LNCaP clone FGC (cell line): ENCODE results near the gene SLC34A1.
A peak's percentile ranks its signal among the peaks of the same experiment; 100 is the strongest.

ENCODE experiments used
- DNase-seq: peaks from one replicate; pipeline ENCODE4 v3.0.0-alpha.2; 2011; ENCODE audit warnings: low read depth
- H3K4me3 ChIP-seq: 2 replicates; pipeline ENCODE4 v1.5.1; 2011; ENCODE audit warnings: mild to moderate bottlenecking, low read depth, low read length, control low read depth
- TF ChIP-seq, protein P1 (sequence below): IDR thresholded peaks from 2 replicates; pipeline ENCODE4 v1.5.1; 2012; ENCODE audit warnings: mild to moderate bottlenecking; ENCODE audit not compliant: control insufficient read depth, insufficient read depth; ENCODE audit errors: extremely low read depth

The SLC34A1 gene

DNA sequence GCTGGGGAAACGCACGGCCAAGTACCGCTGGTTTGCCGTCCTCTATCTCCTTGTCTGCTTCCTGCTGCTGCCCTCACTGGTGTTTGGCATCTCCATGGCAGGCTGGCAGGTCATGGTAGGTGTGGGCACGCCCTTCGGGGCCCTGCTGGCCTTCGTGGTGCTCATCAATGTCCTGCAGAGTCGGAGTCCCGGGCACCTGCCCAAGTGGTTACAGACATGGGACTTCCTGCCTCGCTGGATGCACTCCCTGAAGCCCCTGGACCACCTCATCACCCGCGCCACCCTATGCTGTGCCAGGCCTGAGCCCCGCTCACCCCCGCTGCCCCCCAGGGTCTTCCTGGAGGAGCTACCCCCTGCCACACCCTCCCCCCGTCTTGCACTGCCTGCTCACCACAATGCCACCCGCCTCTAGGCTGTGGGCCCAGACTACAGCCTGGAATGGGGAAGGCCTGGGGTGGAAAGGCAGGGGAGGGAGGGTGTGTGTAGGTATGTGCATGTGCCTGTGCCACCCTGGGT lies 13.7 kb downstream of the SLC34A1 start:
- no peak overlapping the region for H3K4me3 ChIP-seq
- DNase-seq, result no peak
- TF ChIP-seq, protein P1, sequence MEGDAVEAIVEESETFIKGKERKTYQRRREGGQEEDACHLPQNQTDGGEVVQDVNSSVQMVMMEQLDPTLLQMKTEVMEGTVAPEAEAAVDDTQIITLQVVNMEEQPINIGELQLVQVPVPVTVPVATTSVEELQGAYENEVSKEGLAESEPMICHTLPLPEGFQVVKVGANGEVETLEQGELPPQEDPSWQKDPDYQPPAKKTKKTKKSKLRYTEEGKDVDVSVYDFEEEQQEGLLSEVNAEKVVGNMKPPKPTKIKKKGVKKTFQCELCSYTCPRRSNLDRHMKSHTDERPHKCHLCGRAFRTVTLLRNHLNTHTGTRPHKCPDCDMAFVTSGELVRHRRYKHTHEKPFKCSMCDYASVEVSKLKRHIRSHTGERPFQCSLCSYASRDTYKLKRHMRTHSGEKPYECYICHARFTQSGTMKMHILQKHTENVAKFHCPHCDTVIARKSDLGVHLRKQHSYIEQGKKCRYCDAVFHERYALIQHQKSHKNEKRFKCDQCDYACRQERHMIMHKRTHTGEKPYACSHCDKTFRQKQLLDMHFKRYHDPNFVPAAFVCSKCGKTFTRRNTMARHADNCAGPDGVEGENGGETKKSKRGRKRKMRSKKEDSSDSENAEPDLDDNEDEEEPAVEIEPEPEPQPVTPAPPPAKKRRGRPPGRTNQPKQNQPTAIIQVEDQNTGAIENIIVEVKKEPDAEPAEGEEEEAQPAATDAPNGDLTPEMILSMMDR, result no peak

DNA sequence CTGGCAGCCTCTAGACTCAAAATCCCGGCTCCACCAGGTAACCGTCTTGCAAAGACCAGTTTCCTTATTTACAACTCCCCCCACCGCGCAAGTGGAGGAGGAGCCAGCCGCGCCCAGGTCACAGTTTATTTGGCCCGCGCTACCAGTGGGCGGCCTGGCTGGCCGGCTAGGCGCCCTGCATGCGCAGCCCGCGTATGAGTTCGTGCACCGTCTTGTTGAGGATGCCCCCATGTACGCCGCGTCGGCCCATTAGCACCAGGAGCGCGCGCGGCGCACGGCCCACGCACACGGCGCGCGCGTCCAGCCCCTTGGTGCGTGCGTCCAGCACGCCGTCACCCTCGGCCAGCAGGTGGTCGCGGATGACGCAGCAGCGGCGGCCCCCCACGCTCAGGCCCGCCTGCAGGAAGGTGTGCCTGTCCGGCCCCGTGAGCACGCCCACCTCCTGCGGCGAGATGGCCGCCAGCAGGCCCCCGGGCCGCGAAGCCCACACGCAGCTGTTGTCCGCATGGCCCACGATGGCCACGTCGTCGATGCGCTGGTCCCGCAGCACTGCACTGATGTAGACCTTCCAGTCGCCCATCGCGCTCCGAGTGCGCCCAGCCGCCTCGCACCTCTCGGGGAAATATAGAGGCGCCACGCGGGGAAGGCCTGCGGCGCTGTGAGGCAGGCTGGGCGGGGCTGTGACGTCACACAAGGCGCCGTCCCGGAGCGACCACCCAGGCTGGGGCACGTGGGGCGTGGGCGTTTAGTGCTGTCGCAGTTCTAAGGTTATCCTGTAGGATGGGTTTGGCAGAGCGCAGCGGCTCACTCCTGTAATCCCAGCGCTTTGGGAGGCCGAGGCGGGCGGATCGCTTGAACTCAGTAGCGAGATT lies 16.0 kb downstream of the SLC34A1 start, which contains the start of gene PFN3:
Gene PFN3, minus strand, starts transcription at position 665 of the 872 bp plus-strand sequence. Its CDS starts 85 bp downstream, at position 580.
- TF ChIP-seq, protein P1, result no peak
- DNase-seq, result no peak
- H3K4me3 ChIP-seq, result no peak within 1 kb of the TSS

DNA sequence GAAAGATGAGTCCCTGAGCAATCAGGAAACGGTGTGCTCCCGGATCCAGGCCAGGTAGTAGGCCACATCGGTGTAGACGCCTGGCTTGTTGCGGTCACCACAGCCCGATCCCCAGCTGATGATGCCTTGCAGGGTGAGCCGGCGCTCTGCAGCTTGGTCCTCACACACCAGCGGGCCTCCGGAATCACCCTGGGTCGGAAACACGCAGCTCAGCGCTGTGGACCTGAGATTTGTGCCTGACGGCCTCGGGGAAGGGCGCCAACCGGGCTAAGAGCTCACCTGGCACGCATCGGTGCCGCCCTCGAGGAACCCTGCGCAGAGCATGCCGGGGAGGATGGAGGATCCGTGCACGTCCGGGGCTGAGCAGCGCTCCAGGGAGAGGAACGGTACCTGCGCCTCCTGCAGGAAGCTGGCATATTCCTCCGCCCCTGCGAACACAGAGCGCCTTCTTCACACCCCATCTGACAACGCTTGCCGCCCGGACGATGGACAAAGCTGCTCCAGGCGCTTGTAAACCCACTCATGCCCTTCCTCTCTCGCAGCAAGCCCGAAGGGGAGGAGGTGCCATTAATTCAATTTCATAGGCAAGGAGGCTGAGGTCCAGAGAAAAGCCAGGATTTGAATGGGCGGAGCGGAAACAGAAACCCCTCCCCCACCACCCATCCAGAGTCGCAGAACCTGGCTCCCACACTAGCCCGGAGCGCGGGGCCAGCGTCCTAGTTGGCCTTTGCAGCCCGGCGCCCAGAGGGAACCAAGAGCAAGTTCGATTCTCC lies 18.2 kb downstream of the SLC34A1 start:
- DNase-seq, result peak; percentile 87
- peak overlapping the region; percentile 69 for H3K4me3 ChIP-seq

DNA sequence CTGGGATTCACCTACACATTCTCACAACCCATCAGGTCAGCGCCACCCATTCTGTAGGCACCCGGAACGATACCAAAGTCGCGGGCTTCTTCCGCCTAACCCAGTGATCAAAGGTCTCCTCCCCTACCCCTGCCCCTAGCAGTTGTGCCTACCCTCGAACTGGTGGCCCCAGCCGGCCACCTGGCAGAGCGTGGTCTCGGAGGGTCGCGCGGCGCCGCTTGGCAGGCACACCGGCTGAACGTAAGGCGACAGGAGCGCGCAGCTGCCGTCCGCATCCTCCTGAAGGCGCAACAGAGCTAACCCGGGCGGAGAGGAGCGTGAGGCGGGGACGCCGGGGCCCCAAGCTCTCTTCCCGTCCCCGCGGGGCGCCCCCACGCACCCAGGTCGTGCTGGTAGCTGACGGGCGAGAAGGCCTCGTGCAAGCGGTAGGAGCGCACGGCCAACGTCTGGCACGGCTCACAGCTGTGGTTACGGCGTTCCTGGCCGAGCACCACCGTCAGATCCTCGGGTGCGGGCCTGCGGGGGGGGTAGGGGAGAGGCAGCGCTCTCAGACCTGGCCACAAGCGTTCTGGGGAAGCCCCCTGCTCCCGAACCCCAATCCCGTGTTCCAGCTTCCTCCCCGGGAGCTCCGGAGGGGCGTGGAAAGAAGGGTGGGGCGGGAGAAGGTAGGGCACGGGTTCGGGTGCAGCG lies 19.0 kb downstream of the SLC34A1 start:
- H3K4me3 ChIP-seq, result peak overlapping the region; percentile 69
- TF ChIP-seq, protein P1, result peak; percentile 16; the same call in 1 of the 2 replicates
- DNase-seq, result no peak

More for the DNA sequence above, 18.2 kb downstream of the SLC34A1 start:
- TF ChIP-seq, protein P1, result peak; percentile 64

DNA sequence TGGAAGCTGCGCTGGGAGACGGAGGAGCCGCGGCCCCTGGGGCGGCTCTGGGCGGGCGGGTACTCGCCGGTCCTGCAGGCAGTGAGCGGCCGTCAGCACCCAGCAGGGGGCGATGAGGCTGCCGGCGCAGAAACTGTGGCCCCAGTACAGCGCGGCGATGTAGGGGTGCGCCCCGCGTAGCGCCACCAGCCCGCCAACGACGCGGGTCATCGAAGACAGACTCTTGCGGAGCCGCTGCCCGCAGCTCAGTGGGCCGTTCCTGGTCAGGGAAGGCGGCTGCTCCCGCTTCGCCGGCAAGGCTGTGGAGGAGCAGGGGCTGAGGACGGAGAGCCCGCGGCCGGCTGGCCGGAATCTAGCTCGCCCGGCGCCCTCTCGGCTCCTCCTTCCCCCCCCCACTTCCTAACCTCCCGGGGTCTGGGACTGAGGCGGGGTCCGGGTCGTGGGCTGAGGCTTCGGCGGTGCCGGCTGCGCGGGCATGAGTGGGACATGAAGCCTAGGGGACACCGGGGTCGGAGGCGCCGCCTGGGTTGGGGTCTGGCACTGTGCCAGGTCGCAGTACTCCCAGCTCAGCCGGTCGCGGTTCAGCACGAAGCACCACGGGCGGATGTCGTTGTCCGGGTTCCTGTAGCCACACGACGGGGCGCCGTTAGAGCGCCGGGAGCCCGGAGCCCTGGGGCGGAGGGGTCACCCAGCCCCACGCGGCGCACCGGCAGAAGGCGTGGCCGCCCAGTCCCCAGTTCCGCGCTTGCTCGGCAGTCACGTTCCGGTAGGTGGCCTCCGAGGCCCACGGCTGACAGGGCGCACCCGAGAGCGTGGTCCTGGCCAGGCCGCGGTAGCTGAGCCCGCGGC lies 19.8 kb downstream of the SLC34A1 start:
- DNase-seq, result peak; percentile 55
- H3K4me3 ChIP-seq, result peak overlapping the region; percentile 69
- TF ChIP-seq, protein P1, result peak; percentile 92
